H1 (cell line): ENCODE results near the gene SNX30. TPM values are rescaled to one million over a fixed set of nuclear protein-coding genes. Genes with fewer than 3 reads are reported as not detected.

Experiments used
- CTCF ChIA-PET: fragments of 300-600 bp; sonication (Branson Sonifier 250); formaldehyde crosslinking; loops from one replicate; lab custom pipeline; 2021; ENCODE audit not compliant: partially characterized antibody; lab: Charles Lee
- POLR2A ChIA-PET: fragments of 300-600 bp; sonication (Branson Sonifier 250); formaldehyde crosslinking; loops from one replicate; lab custom pipeline; 2021; ENCODE audit warnings: inconsistent platforms; ENCODE audit not compliant: partially characterized antibody; lab: Charles Lee
- DNase-seq, 2 experiments: peaks; one replicate each; pipeline versions ENCODE4 v3.0.0 to v3.0.0-alpha.2; 2010 to 2022; ENCODE audit warnings: low spot score in 2 of 2, low read depth in 1 of 2, mixed read lengths in 1 of 2
- FAIRE-seq: peaks from 2 replicates; lab custom pipeline; 2011; peaks lifted over from hg19 to GRCh38; lab: Jason Lieb, UNC
- H2AFZ ChIP-seq: 2 replicates; pipeline ENCODE4 v1.8.1; 2012; ENCODE audit warnings: low read length, inconsistent platforms
- H2AK5ac ChIP-seq: 2 replicates; pipeline ENCODE4 v1.6.1; 2013; ENCODE audit warnings: low read depth, low read length
- H2BK120ac ChIP-seq: replicated peaks from 2 replicates; pipeline ENCODE3; 2013; ENCODE audit warnings: low read depth, low read length, inconsistent platforms
- H2BK12ac ChIP-seq: 2 replicates; pipeline ENCODE4 v1.6.1; 2013; ENCODE audit warnings: low read depth, low read length
- H2BK15ac ChIP-seq: 2 replicates; pipeline ENCODE4 v1.6.1; 2013; ENCODE audit warnings: low read length
- H2BK20ac ChIP-seq: 2 replicates; pipeline ENCODE4 v1.6.1; 2013; ENCODE audit warnings: low read length
- H2BK5ac ChIP-seq: 2 replicates; pipeline ENCODE4 v1.6.1; 2013; ENCODE audit warnings: low read depth, low read length
- H3K14ac ChIP-seq: 2 replicates; pipeline ENCODE4 v1.6.1; 2013; ENCODE audit warnings: inconsistent platforms; ENCODE audit not compliant: insufficient read length
- H3K18ac ChIP-seq: 2 replicates; pipeline ENCODE4 v1.6.1; 2013; ENCODE audit warnings: low read length; ENCODE audit errors: extremely low read depth
- H3K23ac ChIP-seq: 2 replicates; pipeline ENCODE4 v1.6.1; 2013; ENCODE audit warnings: inconsistent platforms; ENCODE audit not compliant: insufficient read length
- H3K23me2 ChIP-seq: 2 replicates; pipeline ENCODE4 v1.6.1; 2013; ENCODE audit warnings: low read depth, low read length
- H3K27ac ChIP-seq: 2 replicates; pipeline ENCODE4 v1.6.1; 2011; ENCODE audit warnings: low read depth, low read length, inconsistent platforms
- H3K27me3 ChIP-seq, 4 experiments: replicated peaks in 1 of 4; 1 replicate in 1 of 4; 2 replicates in 3 of 4; pipeline versions ENCODE4 v1.6.1 to v1.8.1; 2011 to 2013; ENCODE audit warnings: low read length in 3 of 4, mild to moderate bottlenecking in 3 of 4, inconsistent platforms in 2 of 4, mixed read lengths in 2 of 4, moderate library complexity in 1 of 4; ENCODE audit not compliant: control insufficient read depth in 3 of 4, insufficient read depth in 3 of 4; ENCODE audit errors: extremely low read depth in 1 of 4
- H3K36me3 ChIP-seq, 4 experiments: 2 replicates each; pipeline versions ENCODE4 v1.6.1 to v1.8.1; 2011 to 2013; ENCODE audit warnings: mild to moderate bottlenecking in 4 of 4, low read length in 3 of 4, moderate library complexity in 2 of 4, control low read depth in 1 of 4, inconsistent platforms in 1 of 4; ENCODE audit not compliant: insufficient read depth in 4 of 4, control insufficient read depth in 2 of 4
- H3K4ac ChIP-seq: replicated peaks from 2 replicates; pipeline ENCODE3; 2013; ENCODE audit warnings: low read length, low read depth, mixed read lengths, inconsistent platforms; ENCODE audit not compliant: insufficient read length
- H3K4me1 ChIP-seq, 4 experiments: replicated peaks in 1 of 4; 1 replicate in 1 of 4; 2 replicates in 3 of 4; pipeline versions ENCODE4 v1.6.1 to v1.8.1; 2011 to 2013; ENCODE audit warnings: low read length in 3 of 4, inconsistent platforms in 2 of 4, mixed read lengths in 1 of 4; ENCODE audit not compliant: insufficient read depth in 4 of 4, control insufficient read depth in 3 of 4
- H3K4me2 ChIP-seq, 2 experiments: 2 replicates each; pipeline versions ENCODE4 v1.6.1 to v1.8.1; 2011 to 2013; ENCODE audit warnings: low read depth in 2 of 2, low read length in 2 of 2, control low read depth in 1 of 2, inconsistent platforms in 1 of 2, mild to moderate bottlenecking in 1 of 2; ENCODE audit not compliant: insufficient read depth in 1 of 2
- H3K4me3 ChIP-seq, 4 experiments: fragments of 200-600, 300-600 bp in 1 of 4; sonication (generic), shearing (Covaris generic), sonication (Bioruptor Twin) in 1 of 4; 2 replicates each; pipeline versions ENCODE4 v1.5.1 to v1.8.1; 2011 to 2016; ENCODE audit warnings: low read length in 4 of 4, low read depth in 3 of 4, control low read depth in 2 of 4, inconsistent platforms in 2 of 4, mild to moderate bottlenecking in 2 of 4, mixed read lengths in 1 of 4, moderate library complexity in 1 of 4; ENCODE audit not compliant: insufficient read depth in 2 of 4; ENCODE audit errors: extremely low read depth in 1 of 4
- H3K56ac ChIP-seq: replicated peaks from 2 replicates; pipeline ENCODE3; 2013; ENCODE audit warnings: low read depth, mild to moderate bottlenecking, mixed read lengths, low read length, inconsistent platforms; ENCODE audit not compliant: insufficient read length
- H3K79me1 ChIP-seq: 2 replicates; pipeline ENCODE4 v1.6.1; 2013; ENCODE audit warnings: low read depth, low read length, control low read depth
- H3K79me2 ChIP-seq, 2 experiments: 2 replicates each; pipeline versions ENCODE4 v1.6.1 to v1.8.1; 2012 to 2013; ENCODE audit warnings: low read length in 2 of 2, mild to moderate bottlenecking in 2 of 2, inconsistent platforms in 1 of 2; ENCODE audit not compliant: insufficient read depth in 2 of 2, control insufficient read depth in 1 of 2
- H3K9ac ChIP-seq, 4 experiments: replicated peaks in 1 of 4; 1 replicate in 1 of 4; 2 replicates in 3 of 4; pipeline versions ENCODE4 v1.6.1 to v1.8.1; 2011 to 2013; ENCODE audit warnings: low read depth in 3 of 4, low read length in 3 of 4, control low read depth in 2 of 4, mild to moderate bottlenecking in 2 of 4, moderate library complexity in 2 of 4, inconsistent platforms in 1 of 4; ENCODE audit errors: extremely low read depth in 1 of 4
- H3K9me3 ChIP-seq, 2 experiments: 2 replicates each; pipeline versions ENCODE4 v1.6.1 to v1.8.1; 2012 to 2013; ENCODE audit warnings: mild to moderate bottlenecking in 2 of 2, moderate library complexity in 2 of 2, control low read depth in 1 of 2, inconsistent platforms in 1 of 2, low read depth in 1 of 2, low read length in 1 of 2, mixed read lengths in 1 of 2; ENCODE audit not compliant: insufficient read depth in 2 of 2
- H4K20me1 ChIP-seq, 2 experiments: replicated peaks in 1 of 2; 2 replicates each; pipeline versions ENCODE3 to v1.8.1; 2011 to 2013; ENCODE audit warnings: inconsistent platforms in 2 of 2, low read length in 2 of 2, mild to moderate bottlenecking in 1 of 2; ENCODE audit not compliant: insufficient read depth in 2 of 2, control insufficient read depth in 1 of 2
- H4K5ac ChIP-seq: 2 replicates; pipeline ENCODE4 v1.6.1; 2013; ENCODE audit warnings: low read length, low read depth, mixed read lengths, inconsistent platforms; ENCODE audit not compliant: insufficient read length
- H4K8ac ChIP-seq: 2 replicates; pipeline ENCODE4 v1.8.0; 2013; ENCODE audit warnings: mild to moderate bottlenecking, moderate library complexity, low read length, inconsistent platforms; ENCODE audit not compliant: insufficient read depth; ENCODE audit errors: extremely low read depth
- H4K91ac ChIP-seq: replicated peaks from 2 replicates; pipeline ENCODE3; 2013; ENCODE audit warnings: low read length, mixed read lengths, inconsistent platforms; ENCODE audit not compliant: insufficient read length
- ASH2L ChIP-seq: fragments of 200-600, 300-600 bp; sonication (generic); IDR thresholded peaks from one replicate; pipeline ENCODE4 v1.7.1; 2017; ENCODE audit warnings: low read length
- ATF2 ChIP-seq: IDR thresholded peaks from 2 replicates; pipeline ENCODE4 v1.6.1; 2012; ENCODE audit warnings: low read length, inconsistent platforms
- CHD2 ChIP-seq: IDR thresholded peaks from 2 replicates; pipeline ENCODE4 v1.6.1; 2012; ENCODE audit warnings: low read length, improper control_type of control experiment
- CTBP2 ChIP-seq: IDR thresholded peaks from 2 replicates; pipeline ENCODE4 v1.7.0; 2011; ENCODE audit warnings: borderline replicate concordance, mild to moderate bottlenecking, moderate library complexity, mixed read lengths, low read length; ENCODE audit not compliant: insufficient read depth, insufficient read length
- E2F6 ChIP-seq: IDR thresholded peaks from 2 replicates; pipeline ENCODE4 v1.6.1; 2012; ENCODE audit warnings: inconsistent platforms
- GABPA ChIP-seq: IDR thresholded peaks from 2 replicates; pipeline ENCODE4 v1.6.1; 2011; ENCODE audit warnings: mild to moderate bottlenecking, low read length, moderate library complexity, borderline replicate concordance; ENCODE audit not compliant: insufficient read depth
- KDM5A ChIP-seq: fragments of 200-600 bp; IDR thresholded peaks from 2 replicates; pipeline ENCODE4 v1.7.1; 2012; ENCODE audit warnings: mild to moderate bottlenecking, low read length, inconsistent platforms, mixed read lengths
- MAFK ChIP-seq: IDR thresholded peaks from 2 replicates; pipeline ENCODE4 v1.6.1; 2012; ENCODE audit warnings: low read depth, mild to moderate bottlenecking, improper control_type of control experiment, low read length
- POLR2A ChIP-seq, 2 experiments: IDR thresholded peaks; 1 replicate in 1 of 2; 2 replicates in 1 of 2; pipeline ENCODE4 v1.6.1; 2011; ENCODE audit warnings: low read depth in 2 of 2, low read length in 2 of 2, mild to moderate bottlenecking in 2 of 2; ENCODE audit errors: control extremely low read depth in 1 of 2
- POU5F1 ChIP-seq: IDR thresholded peaks from 2 replicates; pipeline ENCODE4 v1.6.1; 2011; ENCODE audit warnings: low read depth, mild to moderate bottlenecking, low read length, moderate library complexity
- SP4 ChIP-seq: IDR thresholded peaks from 2 replicates; pipeline ENCODE4 v1.6.1; 2012; ENCODE audit warnings: low read length, inconsistent platforms
- SRF ChIP-seq: IDR thresholded peaks from 2 replicates; pipeline ENCODE4 v1.6.1; 2011; ENCODE audit warnings: mild to moderate bottlenecking, low read depth, low read length, moderate library complexity
- YY1 ChIP-seq: IDR thresholded peaks from 2 replicates; pipeline ENCODE4 v1.6.1; 2011; ENCODE audit warnings: low read depth, mild to moderate bottlenecking, low read length
- polyA plus RNA-seq, 7 experiments: library from polyadenylated mRNA; depleted of rRNA in 3 of 7; stranded (reverse) in 5 of 7; unstranded in 2 of 7; fragments of >200 nt in 5 of 7; fragments of 200-250 nt in 2 of 7; gene quantifications; 1 replicate in 5 of 7; 2 replicates in 1 of 7; 4 replicates in 1 of 7; pipeline versions ENCODE4 v1.2.1 to v1.2.3, GENCODE V29; 2011 to 2013; ENCODE audit warnings: missing spikeins in 2 of 7, mixed read lengths in 2 of 7
- total RNA-seq: library from RNA; stranded (reverse); fragmentation: NEBNext Ultra II Directional; extraction: Animal tissue kit (Norgen Biotek cat#: 25700); gene quantifications from 2 replicates; pipeline ENCODE4 v1.2.1, GENCODE V29; 2021
- TF ChIP-seq, protein P1 (sequence below): IDR thresholded peaks from 2 replicates; pipeline ENCODE4 v1.6.1; 2012; ENCODE audit warnings: inconsistent platforms

The SNX30 gene
- total and polyA plus RNA-seq, 2 of the 8 experiments (the other 6 are each of a cell fraction or from before 2014, with no cell fraction given), result 4.0 to 12.2 TPM

- H4K8ac ChIP-seq, result no peak overlapping the region
- H3K23me2 ChIP-seq, result no peaks in the 10 kb centered on the region
- no peak overlapping the region for H3K18ac ChIP-seq
- no peak overlapping the region for H2BK12ac ChIP-seq
- no peak overlapping the region for H3K4me2 ChIP-seq
- H3K27me3 ChIP-seq, result no peaks in the 10 kb centered on the region; a peak in 1 of 7 replicates
- FAIRE-seq (no peak), DNase-seq (no peak)
- ChIA-PET POLR2A (no interaction called here), CTCF (no interaction called here)
- no peak overlapping the region for H3K27ac ChIP-seq
- H3K79me2 ChIP-seq, result no peaks in the 10 kb centered on the region; a peak in 1 of 4 replicates
- H3K4me3 ChIP-seq, result no peak overlapping the region
- H3K36me3 ChIP-seq, result no peaks in the 10 kb centered on the region
- no peak overlapping the region for H2BK15ac ChIP-seq
- H3K56ac ChIP-seq, result no peak overlapping the region
- H3K79me1 ChIP-seq, result no peaks in the 10 kb centered on the region; the same call in 1 of the 2 replicates
- no peak overlapping the region for H3K14ac ChIP-seq
- no peaks in the 10 kb centered on the region for H3K4me1 ChIP-seq
- H2BK120ac ChIP-seq, result no peak overlapping the region
- no peak overlapping the region for H4K91ac ChIP-seq
- H3K4ac ChIP-seq, result no peak overlapping the region
- no peak overlapping the region for H3K23ac ChIP-seq
- H2BK20ac ChIP-seq, result no peak overlapping the region
- H3K9ac ChIP-seq, result no peak overlapping the region
- no peak overlapping the region for H2BK5ac ChIP-seq
- no peak overlapping the region for H2AFZ ChIP-seq
- H2AK5ac ChIP-seq, result no peak overlapping the region
- H4K5ac ChIP-seq, result no peak overlapping the region
- no peaks in the 10 kb centered on the region for H3K9me3 ChIP-seq
- H4K20me1 ChIP-seq, result peaks cover 0 to 3% of the 10 kb centered on the region in 2 experiments
- TF ChIP-seq ATF2, result no peak
- TF ChIP-seq KDM5A, result no peak
- no peak for TF ChIP-seq YY1
- TF ChIP-seq GABPA, result no peak
- TF ChIP-seq CTBP2, result no peak
- no peak for TF ChIP-seq POU5F1
- TF ChIP-seq CHD2, result no peak
- TF ChIP-seq SRF, result no peak
- TF ChIP-seq SP4, result no peak
- no peak for TF ChIP-seq POLR2A (IDR thresholded peaks at IDR 0.05; ENCODE audit: control extremely low read depth in 1 of 2, low read depth in 2 of 2, low read length in 2 of 2)
- no peak for TF ChIP-seq E2F6
- no peak for TF ChIP-seq ASH2L
- TF ChIP-seq MAFK, result no peak
- TF ChIP-seq, protein P1, sequence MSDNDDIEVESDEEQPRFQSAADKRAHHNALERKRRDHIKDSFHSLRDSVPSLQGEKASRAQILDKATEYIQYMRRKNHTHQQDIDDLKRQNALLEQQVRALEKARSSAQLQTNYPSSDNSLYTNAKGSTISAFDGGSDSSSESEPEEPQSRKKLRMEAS, result no peak
Measured at GRCh38 chr9:112777914-112778313, 27.4 kb downstream of the SNX30 start.
